ENCODE data around the gene RABAC1.

Gene RABAC1

GRCh38 chr19:41913538-41914423 lies 45.3 kb downstream of the RABAC1 start:
- DNase-seq: no peak

DNA sequence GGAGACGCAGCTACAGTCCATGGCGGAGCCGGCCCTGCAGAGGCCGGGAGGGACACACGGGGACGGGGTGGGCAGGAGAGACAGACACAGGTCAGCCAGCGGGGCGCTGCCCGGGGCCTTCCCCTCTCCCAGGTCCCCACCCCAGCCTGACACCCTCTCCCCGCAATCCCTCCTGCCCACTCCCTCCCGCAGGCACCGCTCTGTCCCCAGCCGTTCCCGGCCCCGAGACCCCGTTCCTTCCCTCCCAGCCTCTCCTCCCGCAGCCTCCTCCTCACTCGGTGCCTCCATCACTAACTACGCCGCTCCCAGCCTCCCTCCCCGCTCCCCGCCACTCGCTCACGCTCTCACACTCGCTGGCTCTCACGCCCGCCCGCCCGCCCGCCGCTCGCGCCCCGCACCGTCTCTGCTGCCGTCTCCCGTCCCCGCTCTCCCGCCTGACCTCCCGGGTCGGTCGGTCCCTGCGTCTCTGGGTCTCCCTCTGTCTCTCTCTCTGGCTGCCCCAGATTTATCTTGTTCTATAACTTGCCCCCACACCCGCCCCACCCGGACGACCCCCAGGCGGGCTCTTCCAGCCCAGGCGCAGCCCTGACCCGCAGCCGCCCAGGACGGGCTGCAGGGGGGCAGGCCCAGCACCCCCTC lies 46.1 kb downstream of the RABAC1 start:
- DNase-seq: no peak

DNA sequence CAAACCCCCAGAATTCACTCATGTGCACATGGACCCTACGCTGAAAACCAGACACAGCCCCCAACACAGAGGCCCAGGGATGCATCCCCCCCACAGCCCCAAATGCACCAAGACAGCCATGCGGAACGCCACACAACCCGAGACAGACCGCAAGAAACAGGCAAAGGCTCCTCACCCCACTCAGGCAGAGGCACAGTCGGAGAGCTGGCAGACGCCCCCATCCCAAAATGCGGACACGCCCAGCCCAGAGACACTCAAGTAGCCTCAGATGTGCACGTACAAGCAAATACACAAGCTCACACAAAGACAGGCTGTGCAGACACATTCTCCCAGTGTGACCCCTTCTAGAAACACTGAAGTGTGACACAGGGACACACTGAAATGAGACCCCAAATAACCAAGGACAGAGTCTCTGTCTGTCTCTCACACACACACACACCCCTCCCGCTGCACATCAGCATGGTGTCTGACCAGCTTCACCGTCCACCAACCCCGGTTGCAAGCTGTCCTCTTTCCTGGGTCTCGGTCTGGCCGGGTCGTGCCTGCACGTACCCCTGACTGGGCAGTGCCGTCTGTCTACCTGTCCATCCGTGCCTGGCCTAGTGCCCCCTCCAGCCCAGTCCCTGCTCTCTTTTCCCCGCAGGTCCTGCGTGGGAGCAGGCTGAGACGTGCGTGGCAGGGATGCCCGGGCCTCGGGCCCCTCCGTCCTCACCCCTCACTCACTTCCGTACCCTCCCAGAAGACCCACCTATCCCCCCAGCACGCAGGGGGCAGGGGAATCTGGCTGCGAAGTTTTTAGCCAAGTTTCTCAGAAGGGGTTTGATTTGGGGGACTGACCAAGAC lies 47.0 kb downstream of the RABAC1 start:
- DNase-seq: no peak

DNA sequence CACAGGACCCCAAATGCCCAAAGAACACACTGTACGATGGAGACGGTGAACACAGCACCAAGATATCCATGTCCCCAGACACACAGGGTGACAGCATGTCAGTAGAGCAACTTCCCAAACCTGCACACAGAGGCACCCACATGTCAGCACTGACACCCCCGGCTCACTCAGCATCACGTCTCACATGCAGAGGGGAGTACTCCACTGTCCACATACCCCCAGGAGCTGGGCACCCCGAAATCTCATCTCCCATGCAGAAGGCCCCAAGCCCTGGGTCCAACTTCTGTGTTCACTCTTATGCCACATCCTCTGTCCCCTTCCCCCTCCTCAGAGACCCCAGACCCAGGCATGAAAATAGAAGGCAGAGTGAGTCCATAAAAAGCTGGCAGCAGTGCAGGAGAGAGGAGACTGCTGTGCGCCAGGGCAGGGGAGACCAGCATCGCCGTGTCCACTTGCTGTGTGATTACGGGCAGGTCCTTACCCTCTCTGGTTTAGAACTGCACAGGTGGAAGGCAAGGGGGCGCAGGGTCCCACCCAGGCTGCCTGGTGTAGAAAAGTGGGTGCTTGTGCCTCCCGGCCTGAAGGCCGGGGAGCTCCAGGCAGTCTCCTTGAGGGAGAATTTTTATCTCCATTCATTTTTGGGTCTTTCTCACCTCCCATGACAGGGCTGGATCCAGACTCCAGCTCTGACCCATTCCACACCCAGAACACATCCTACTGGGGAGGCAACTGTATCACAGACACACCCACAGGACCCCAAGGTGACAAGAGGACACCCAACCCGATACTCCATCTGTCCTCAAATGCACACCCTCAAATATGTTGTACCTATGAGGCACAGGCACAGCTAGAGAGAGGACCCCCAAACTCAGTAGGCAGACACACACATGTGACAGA lies 47.9 kb downstream of the RABAC1 start:
- DNase-seq: no peak

- no peak for DNase-seq
Observed at GRCh38 chr19:41910240-41910991, 48.7 kb downstream of the RABAC1 start.

GRCh38 chr19:41909706-41910105 lies 49.4 kb downstream of the RABAC1 start:
- no peak for DNase-seq

DNA sequence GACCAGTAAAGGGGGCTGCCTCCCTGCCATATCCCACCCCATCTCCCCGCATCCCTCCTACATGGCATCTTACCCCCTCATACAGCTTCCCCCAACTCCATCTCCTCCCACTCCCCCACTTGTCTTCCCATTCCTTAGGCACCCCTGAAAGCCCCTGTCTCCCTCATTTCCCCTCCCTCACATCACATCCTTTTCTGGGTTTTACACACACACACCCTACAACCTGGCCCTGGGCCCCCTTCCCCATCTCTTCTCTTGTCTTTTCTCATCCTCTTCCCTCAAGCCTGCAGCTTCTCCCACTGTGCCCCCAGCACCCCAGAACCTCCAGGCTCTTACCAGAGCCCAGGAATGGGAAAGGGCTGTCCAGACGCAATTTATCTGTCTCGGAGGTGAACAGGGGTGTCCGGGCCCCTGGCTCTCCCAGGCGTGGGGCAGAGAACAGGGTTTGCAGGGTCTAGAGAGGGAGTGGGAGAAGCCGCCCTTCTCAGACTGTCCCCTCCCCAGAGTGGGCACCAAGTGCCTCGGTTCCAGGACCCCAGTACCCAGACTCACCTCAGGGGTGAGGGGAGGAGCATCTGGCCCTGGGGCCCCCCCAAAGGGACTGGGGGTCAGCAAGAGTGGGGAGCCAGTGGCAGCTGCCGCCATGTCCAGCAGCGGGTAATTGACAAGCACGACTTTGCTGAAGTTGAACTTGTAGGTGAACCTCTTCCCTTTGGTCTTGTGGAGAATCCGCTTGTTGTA lies 50.2 kb downstream of the RABAC1 start:
- DNase-seq: no peak

- no peak for DNase-seq
Observed at GRCh38 chr19:41907994-41908615, 51.0 kb downstream of the RABAC1 start.

DNA sequence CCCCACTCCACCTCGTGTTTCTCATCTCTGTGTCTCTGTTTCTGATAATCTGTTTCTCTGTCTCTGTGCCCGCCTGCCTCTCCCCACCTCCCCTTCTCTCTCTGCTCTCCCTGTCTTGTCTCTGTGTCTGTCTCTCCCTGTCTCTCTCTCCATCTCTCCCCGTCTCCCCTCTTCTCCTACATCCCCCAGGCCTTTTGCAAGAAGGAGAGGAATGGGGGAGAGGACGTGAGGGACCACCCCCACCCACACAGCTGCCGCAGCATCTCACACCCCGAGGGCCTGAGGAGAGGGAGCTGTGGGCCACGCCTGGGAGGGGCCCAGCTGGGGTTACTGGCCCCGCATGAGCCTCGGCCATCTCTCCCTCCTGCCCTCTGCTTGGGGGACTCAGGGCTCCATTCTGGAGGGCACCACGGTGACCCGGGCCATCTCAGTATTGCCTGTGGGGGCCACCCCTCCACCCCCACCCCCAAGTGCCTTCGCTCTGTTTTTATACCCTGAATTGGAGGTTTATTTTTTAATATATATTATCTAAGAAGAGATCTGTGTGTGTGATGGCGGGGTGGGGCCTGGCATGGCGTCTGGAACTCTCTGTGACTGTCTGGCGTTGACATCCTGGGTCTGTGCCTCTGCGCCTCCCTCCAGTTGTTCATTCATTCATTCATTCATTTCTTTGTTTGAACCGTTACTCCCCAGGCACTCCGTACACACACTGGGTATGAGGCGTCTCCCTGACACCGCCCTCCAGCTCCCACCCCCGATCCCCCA lies 52.0 kb downstream of the RABAC1 start:
- DNase-seq: no peak

Data from SHP77 treated with DMSO at 0.1 percent for 48 hours (cell line).